Stimulated activated naive CD8-positive, alpha-beta T cell treated with anti-CD3 and anti-CD28 coated beads, Interleukin-15, amount 100 ng/mL, for 72 hours (primary cell): ENCODE measurements around the gene YIPF5.

Experiments used
- ATAC-seq: fragments of 150-1000 bp; cut with Tn5 transposase; 2 replicates; pipeline ENCODE4 v1.10.0; 2021; ENCODE audit warnings: mild to moderate bottlenecking, moderate library complexity
- DNase-seq, 2 donors: peaks; one replicate each; pipeline ENCODE4 v3.0.0; 2021 to 2022
- H3K27ac Mint-ChIP-seq, 2 donors: one replicate each; pipeline ENCODE4 v1.8.0; 2022; ENCODE audit warnings: mild to moderate bottlenecking in 2 of 2, mixed read lengths in 2 of 2, moderate library complexity in 2 of 2
- H3K27me3 Mint-ChIP-seq: one replicate; pipeline ENCODE4 v1.8.0; 2022; ENCODE audit warnings: mixed read lengths
- H3K4me1 Mint-ChIP-seq: one replicate; pipeline ENCODE4 v1.8.0; 2022; ENCODE audit warnings: mild to moderate bottlenecking, mixed read lengths
- H3K4me3 Mint-ChIP-seq, 2 donors: one replicate each; pipeline ENCODE4 v1.8.0; 2022; ENCODE audit warnings: mild to moderate bottlenecking in 2 of 2, mixed read lengths in 2 of 2, moderate library complexity in 1 of 2
- H3K9me3 Mint-ChIP-seq, 2 donors: one replicate each; pipeline ENCODE4 v1.8.0; 2022; ENCODE audit warnings: mixed read lengths in 2 of 2

Gene YIPF5

DNA sequence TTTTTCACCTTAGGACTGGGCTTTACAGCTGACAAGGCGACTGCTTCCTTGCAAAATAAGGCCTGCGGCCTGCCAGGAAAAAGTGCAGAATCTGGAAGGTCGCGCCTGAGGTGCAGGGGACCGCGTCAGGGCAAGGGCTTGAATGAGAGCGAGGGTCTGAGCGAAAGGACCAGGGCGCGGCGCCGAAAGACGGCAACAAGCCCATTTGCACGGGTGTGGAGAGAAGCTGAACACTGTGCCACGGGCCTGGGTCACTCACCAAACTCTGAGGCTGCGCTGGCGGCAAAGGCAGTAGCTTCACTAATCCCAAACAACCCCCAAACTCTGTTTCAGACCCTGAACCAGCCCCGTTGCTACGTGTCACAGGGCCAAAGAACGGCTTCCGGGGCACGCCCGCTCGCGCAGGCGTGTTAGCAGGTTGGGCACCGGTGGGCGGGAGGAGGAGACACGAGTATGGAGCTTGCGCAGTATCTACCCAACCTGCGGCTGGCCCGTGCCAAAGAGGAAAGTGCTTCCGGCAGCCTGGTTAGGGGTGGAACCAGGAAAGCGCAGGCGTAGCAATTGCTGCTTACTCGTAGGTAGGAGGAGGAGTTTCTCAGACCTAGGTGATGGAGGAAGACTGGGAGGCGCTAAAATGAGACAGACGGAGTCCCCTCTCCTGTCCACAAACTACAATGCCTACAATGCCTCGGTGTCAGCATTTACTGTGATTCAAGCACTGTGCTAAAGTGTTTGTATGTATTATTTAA is at the start of gene YIPF5, which contains the start of gene KCTD16:
YIPF5 (minus strand) TSS at position 384 of the 749 bp plus-strand sequence. CDS start 704 bp downstream, outside the sequence.
KCTD16 (plus strand) TSS at position 598 of the 749 bp plus-strand sequence.
- ATAC-seq (peak; percentile 99), DNase-seq (peak; percentile 95 to 98)
- Mint-ChIP-seq H3K9me3 (peaks cover 4 to 8% of the 10 kb centered on the region in 2 donors), H3K27me3 (no peaks in the 10 kb centered on the region), H3K27ac (peak within 1 kb of the TSS; percentile 71 to 99), H3K4me1 (peaks cover 34% of the 10 kb centered on the region), H3K4me3 (peak within 1 kb of the TSS; percentile 90 to 100)

DNA sequence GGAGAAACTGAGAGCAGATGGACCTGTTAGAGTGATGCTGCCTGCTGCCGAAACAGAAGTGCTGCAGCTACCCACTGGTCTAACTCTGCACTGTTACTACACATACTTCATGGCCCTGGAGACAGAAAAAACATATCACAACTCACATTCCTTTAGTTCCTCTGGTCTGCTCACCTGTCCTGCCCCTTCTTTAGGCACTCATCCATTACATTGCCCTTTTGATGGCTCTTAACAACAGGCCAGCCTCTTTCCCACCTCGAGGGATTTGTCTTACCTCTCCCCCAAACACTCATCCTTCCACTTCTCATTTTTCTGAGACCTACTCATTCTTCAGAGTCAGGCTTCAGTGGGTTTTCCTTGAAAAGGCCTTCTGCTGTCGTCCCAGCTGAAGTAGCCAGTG is 49.4 kb upstream of the YIPF5 start:
- H3K4me3 Mint-ChIP-seq = no peak overlapping the region
- ATAC-seq = no peak
- H3K27ac Mint-ChIP-seq = peak overlapping the region in 1 of 2 donors; percentile 58
- DNase-seq = no peak
- H3K27me3 Mint-ChIP-seq = peaks cover 8% of the 10 kb centered on the region
- H3K9me3 Mint-ChIP-seq = no peaks in the 10 kb centered on the region
- H3K4me1 Mint-ChIP-seq = no peaks in the 10 kb centered on the region

DNA sequence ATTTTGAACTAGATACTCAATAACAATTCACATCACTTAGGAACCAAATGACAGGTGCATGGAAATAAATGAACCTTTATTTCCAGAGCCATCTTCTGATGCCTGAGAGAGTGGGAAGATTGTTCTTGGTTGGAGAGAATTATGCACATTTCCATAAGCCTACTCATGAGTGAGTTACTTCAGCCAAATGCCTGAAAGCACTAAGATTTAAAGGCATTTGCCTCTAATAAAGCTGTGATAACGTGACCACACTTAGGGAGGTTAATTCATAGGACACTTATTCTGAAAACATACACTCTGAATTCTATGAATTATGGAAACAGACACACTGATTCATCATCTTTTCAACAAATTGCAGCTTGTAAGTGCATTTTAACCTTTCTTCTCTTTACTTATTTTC is 40.2 kb upstream of the YIPF5 start:
- Mint-ChIP-seq H3K9me3 (no peaks in the 10 kb centered on the region), H3K27me3 (peaks cover 42% of the 10 kb centered on the region), H3K27ac (no peak overlapping the region), H3K4me1 (no peaks in the 10 kb centered on the region), H3K4me3 (no peak overlapping the region)
- DNase-seq (no peak), ATAC-seq (no peak)

DNA sequence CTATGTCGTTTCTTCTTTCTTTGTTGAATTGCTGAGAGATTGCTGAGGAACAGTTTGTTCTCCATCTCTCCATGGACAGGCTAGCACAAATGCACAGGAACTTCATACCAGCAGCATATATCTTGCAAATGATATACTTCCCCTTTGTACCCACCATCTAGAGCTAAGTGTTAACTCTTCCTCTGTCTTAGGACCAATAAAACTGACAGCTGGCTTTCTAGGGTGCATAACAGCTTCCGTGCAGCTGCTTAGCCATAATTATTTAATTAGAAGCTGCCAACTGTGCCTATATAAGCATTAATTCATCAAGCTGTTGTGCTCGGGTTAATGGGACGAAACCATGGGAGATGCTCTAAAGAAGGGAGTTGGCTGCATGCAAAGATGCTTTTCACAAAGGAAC is 38.9 kb upstream of the YIPF5 start:
- DNase-seq = no peak
- ATAC-seq = no peak
- Mint-ChIP-seq H3K27ac (no peak overlapping the region), H3K4me1 (no peaks in the 10 kb centered on the region), H3K4me3 (no peak overlapping the region), H3K27me3 (peaks cover 51% of the 10 kb centered on the region), H3K9me3 (no peaks in the 10 kb centered on the region)

DNA sequence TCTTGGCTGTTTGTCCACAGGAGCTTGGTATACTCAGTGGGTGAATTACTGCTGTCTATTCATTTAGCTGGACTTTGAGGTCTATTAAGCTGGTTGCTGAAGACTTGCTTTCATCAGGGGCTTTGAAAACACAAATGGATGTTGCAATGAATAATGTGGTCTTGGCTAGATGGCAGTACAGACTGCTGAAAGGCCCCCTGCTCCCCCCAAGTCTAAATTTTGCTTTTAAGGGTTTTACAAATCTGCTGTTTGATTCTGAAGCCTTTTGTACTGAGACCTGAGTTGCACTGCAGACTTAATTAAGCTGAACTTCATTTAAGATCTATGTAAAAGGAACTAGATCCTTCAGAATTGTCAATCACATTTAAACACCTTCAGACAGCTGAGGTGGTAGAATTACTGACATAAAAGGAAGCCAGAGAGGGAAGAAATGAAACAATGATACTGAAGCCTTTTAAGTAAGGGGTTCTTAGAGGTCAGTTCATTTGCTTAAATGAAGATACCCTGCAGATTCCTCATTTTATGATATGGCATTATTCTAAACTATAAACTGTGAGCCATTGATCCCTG is 37.5 kb upstream of the YIPF5 start:
- Mint-ChIP-seq H3K9me3 (no peaks in the 10 kb centered on the region), H3K27me3 (peaks cover 55% of the 10 kb centered on the region), H3K27ac (no peak overlapping the region), H3K4me3 (no peak overlapping the region), H3K4me1 (no peaks in the 10 kb centered on the region)
- no peak for DNase-seq
- no peak for ATAC-seq

DNA sequence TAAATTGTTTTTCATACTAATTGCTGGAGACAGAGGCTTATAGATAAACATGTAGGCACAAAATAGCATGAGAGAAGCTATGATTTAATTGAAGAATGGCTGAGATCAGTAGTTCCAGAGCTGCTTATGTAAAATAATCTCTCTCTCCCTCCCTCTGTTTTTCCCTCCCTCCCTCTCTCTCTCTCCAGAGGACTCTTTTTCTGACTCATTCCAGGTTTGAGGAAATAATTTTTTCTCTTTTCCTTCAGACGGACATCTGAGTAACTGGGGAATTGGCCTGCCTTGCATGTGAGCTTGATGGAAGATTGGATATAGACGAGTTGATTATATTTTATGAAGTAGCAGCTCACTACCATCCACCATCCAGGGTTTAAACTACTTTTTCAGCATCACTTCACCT is 35.7 kb upstream of the YIPF5 start:
- ATAC-seq (no peak), DNase-seq (no peak)
- no peak overlapping the region for H3K27ac Mint-ChIP-seq
- no peak overlapping the region for H3K4me3 Mint-ChIP-seq
- no peaks in the 10 kb centered on the region for H3K9me3 Mint-ChIP-seq
- H3K4me1 Mint-ChIP-seq = no peaks in the 10 kb centered on the region
- H3K27me3 Mint-ChIP-seq = peaks cover 55% of the 10 kb centered on the region

DNA sequence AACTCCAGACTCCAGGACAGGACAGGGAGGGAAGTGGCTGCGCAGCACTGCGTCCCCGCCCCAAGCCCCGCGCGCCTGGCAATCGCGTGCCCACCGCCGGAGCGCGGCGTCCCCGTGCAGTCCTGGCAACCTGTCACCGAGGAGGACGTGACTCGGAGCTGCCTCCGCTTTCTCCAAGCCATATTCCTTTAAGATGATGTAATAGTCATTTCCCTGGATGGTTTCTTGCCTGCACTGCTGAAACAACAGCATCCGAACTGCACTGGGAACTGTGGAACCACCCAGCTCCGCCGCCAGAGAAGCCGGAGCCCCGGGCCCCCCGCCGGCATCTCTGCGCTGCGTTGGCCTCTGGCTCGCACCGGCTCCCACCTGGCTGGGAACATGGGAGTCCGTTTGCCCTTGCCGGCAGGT is 34.7 kb upstream of the YIPF5 start:
- Mint-ChIP-seq H3K27ac (no peak overlapping the region), H3K27me3 (peaks cover 55% of the 10 kb centered on the region), H3K4me3 (peak overlapping the region; percentile 36 to 50), H3K9me3 (no peaks in the 10 kb centered on the region), H3K4me1 (no peaks in the 10 kb centered on the region)
- no peak for ATAC-seq
- DNase-seq = no peak

DNA sequence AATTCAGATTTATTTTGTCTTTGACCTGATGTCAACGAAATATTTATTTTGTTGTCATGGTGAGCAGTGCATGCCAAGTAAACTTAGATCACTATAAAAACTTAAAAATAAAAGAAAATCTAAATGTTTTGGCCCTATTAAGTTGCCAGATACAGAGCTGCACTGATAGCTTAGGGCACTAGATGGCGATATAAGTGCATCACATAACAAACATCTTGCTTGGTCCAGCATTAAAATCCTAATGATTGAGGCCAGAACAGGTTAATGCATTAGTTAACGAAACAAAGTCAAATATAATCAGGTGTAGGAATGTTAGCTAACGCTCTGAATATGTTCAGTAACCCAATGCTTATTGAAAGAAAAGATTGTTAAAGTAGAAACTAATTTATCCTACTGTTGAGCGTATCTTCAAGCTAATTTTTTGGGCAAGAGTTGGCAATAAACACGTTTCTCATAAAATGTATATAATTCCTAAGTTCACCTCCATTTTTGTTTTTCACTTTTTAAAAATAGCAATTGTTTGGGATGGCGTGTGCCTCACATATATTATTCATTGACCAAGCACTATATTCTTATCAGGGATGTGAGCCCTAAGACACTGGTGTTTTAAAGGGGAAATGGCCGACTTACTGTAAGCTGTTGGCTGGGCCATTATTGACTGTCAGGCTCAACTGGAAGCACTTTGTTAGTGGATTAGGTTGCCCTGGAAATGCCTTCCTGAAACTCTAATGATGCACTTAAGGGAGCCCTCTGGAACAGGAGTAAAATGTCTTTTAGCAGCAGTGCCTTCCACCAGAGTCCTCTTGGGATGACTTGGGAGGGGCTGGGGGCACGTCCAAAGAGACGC is 33.5 kb upstream of the YIPF5 start:
- ATAC-seq (peak; percentile 69), DNase-seq (peak in 1 of 2 donors; percentile 29)
- H3K27ac Mint-ChIP-seq = no peak overlapping the region
- peaks cover 56% of the 10 kb centered on the region for H3K27me3 Mint-ChIP-seq
- no peaks in the 10 kb centered on the region for H3K9me3 Mint-ChIP-seq
- no peak overlapping the region for H3K4me3 Mint-ChIP-seq
- no peaks in the 10 kb centered on the region for H3K4me1 Mint-ChIP-seq

DNA sequence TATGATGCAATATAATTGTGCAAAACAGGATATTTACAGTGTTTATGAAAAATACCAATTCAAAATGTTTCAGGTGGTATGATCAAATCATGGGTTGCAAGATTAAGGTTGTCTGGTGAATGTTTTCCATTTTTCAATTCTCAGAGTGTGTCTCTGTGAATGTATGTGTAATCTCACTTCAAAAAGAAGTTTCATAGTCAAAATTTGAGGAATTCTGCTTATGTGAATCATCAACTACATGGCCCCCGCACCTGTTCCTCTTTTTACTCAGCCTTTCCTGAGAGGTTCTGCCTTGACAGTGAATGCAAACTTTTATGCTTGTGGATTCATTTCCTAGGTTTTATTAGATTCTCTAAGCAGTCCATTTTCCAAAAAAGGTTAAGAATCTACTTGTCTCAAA is 32.3 kb upstream of the YIPF5 start:
- H3K27ac Mint-ChIP-seq = no peak overlapping the region
- peaks cover 50% of the 10 kb centered on the region for H3K27me3 Mint-ChIP-seq
- H3K4me1 Mint-ChIP-seq = no peaks in the 10 kb centered on the region
- DNase-seq (no peak), ATAC-seq (no peak)
- no peaks in the 10 kb centered on the region for H3K9me3 Mint-ChIP-seq
- H3K4me3 Mint-ChIP-seq = no peak overlapping the region

DNA sequence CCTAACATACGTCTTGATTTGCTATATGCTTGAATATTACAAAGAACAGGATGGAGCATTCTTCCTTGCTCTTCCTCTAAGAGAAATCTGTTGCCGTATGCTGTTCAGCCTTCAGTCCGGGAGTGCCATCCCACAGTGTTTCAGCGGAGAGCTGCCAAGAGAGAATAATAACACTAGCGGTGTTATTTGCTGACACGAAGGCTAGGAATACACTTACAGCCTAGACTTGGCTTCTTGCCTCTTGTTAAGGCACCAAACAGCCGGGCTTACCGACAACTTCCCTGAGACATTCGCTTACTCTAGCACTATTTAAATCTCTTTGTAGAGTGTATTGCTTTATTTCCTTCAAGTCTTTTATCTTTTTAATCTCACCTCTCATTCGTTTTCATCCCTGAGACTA is 31.6 kb upstream of the YIPF5 start:
- ATAC-seq (no peak), DNase-seq (no peak)
- Mint-ChIP-seq H3K4me3 (no peak overlapping the region), H3K27me3 (peaks cover 44% of the 10 kb centered on the region), H3K4me1 (no peaks in the 10 kb centered on the region), H3K27ac (no peak overlapping the region), H3K9me3 (no peaks in the 10 kb centered on the region)

DNA sequence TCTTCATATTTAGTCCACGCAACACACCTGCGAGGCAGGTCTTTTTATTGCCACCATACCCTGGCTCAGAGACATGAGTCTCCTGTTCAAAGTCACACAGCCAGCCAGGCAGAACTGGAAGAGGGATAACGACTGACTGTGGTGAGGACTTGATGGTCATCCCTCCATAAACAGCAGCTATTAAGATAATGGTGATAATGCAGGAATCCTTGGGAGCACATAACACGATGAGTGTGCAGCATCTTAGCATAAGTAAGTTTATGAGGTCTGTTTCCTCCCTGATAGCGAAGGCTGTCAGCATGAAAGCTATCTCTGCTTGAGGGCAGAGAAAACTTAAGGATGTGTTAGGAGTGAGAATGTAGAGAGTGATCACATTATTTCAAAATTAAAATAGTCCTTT is 31.1 kb upstream of the YIPF5 start:
- H3K27ac Mint-ChIP-seq = no peak overlapping the region
- DNase-seq (no peak), ATAC-seq (no peak)
- no peaks in the 10 kb centered on the region for H3K9me3 Mint-ChIP-seq
- no peaks in the 10 kb centered on the region for H3K4me1 Mint-ChIP-seq
- peaks cover 39% of the 10 kb centered on the region for H3K27me3 Mint-ChIP-seq
- H3K4me3 Mint-ChIP-seq = no peak overlapping the region

DNA sequence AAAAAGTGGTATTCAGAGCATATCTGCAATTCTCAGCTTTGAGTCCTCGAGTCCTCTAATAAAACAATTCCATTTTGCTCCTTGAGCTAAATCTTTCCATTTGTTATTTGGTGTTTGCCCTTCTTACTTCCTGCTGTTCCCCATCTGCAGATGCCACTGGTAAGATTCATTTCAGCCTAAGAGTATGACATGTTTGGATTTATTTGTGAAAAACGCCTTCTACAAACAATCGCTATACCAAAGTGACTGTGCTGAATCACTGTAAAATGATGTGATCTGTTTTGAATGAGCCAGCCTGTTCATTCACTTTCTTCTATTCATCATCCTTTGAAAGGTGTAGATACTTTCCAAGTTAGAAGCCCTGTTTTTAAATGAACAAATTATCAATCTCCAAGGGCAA is 27.9 kb upstream of the YIPF5 start:
- Mint-ChIP-seq H3K27me3 (peaks cover 7% of the 10 kb centered on the region), H3K4me1 (no peaks in the 10 kb centered on the region), H3K9me3 (no peaks in the 10 kb centered on the region), H3K27ac (no peak overlapping the region), H3K4me3 (no peak overlapping the region)
- no peak for DNase-seq
- no peak for ATAC-seq

DNA sequence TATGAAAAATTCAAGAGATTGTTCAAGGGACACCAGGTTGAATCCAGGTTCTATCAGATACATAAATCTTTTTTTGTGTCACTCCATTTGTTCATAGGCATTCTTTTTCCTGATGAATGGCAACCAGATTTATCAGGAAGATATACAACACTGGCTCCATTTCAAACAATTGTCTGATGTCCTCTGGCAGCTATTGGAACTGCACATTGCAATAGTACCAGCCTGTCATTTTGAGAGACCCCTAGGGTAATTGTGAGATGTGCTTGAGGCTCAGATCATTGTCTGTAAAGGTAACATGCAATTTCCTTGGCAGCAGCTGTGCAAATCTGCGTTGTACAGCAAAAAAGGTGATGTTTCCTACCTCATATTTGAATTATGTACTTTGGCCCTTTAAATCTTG is 26.2 kb upstream of the YIPF5 start:
- H3K9me3 Mint-ChIP-seq = no peaks in the 10 kb centered on the region
- no peak for ATAC-seq
- no peak overlapping the region for H3K27ac Mint-ChIP-seq
- peaks cover 7% of the 10 kb centered on the region for H3K27me3 Mint-ChIP-seq
- no peak overlapping the region for H3K4me3 Mint-ChIP-seq
- no peak for DNase-seq
- no peaks in the 10 kb centered on the region for H3K4me1 Mint-ChIP-seq

DNA sequence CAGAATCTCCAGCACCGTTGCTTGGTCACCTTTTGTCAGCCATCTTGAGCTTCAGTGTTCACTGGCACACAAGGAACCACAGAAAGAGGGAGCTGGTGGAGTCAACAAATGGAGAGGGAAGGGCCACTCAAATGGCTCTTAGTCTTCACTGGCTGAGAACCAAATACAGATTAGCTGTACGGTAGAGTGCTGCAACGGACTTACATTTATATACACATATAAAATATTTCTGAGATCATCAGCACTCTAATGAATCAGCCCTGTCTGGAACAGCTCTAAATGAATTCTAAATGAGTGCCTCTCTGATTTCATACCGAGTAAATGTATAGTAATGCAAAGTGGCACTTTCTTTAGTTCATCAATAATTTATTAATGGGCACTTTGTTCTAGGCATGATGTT is 25.0 kb upstream of the YIPF5 start:
- ATAC-seq = no peak
- H3K27ac Mint-ChIP-seq = no peak overlapping the region
- no peaks in the 10 kb centered on the region for H3K9me3 Mint-ChIP-seq

DNA sequence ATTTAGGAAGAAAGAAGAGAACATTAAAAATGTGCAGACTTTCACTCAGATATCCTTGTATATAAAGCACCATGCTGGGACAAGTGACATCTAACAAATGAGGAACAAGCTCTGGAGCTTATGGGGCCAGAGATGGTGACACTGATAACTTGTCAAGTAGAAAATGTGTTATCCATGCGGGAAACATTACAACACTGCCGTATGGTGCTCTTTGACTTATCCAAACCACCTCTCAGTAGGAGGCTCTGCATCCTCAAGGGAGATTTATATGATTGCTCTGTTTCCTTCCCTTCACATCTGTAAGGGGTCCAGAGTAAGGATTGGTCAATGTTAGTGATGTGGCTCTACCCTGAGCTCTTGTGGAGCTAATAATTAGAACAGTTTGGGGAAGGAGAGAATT is 23.7 kb upstream of the YIPF5 start:
- Mint-ChIP-seq H3K9me3 (no peaks in the 10 kb centered on the region), H3K27me3 (peaks cover 2% of the 10 kb centered on the region), H3K27ac (no peak overlapping the region), H3K4me3 (no peak overlapping the region), H3K4me1 (no peaks in the 10 kb centered on the region)
- no peak for DNase-seq
- no peak for ATAC-seq

More for the DNA sequence above, 25.0 kb upstream of the YIPF5 start:
- Mint-ChIP-seq H3K4me1 (no peaks in the 10 kb centered on the region), H3K27me3 (peaks cover 7% of the 10 kb centered on the region), H3K4me3 (no peak overlapping the region)
- DNase-seq = no peak

DNA sequence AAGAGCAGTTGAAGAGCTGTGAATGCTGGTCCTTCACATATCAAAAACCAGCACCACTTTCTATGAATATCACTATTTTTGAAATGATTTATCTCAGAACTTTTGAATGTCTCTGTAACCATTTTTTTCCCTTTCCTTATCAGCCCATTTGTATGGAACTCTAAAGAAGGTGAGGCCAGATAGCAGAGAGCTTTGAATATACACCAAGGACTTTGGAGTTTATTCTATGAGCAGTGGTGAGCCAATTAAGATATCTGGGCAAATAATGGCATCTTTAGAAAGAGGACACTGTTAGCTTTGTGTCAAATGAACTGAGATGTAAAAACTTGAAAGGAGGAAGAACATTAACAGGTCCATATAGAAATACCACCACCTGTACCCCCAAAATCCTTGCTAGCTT is 22.2 kb upstream of the YIPF5 start:
- no peaks in the 10 kb centered on the region for H3K9me3 Mint-ChIP-seq

More for the DNA sequence above, 22.2 kb upstream of the YIPF5 start:
- no peak overlapping the region for H3K4me3 Mint-ChIP-seq
- H3K4me1 Mint-ChIP-seq = no peaks in the 10 kb centered on the region
- no peak for ATAC-seq
- H3K27me3 Mint-ChIP-seq = no peaks in the 10 kb centered on the region
- DNase-seq = no peak
- H3K27ac Mint-ChIP-seq = no peak overlapping the region
